ENCODE data around the gene RAB8B. TPM values are rescaled to one million over a fixed set of nuclear protein-coding genes. Genes with fewer than 3 reads are reported as not detected.
A peak's percentile ranks its signal among the peaks of the same experiment; 100 is the strongest.

RAB8B gene
- total and polyA plus RNA-seq, 9 of the 15 experiments (the other 6 are each of a cell fraction or from before 2014, with no cell fraction given), result 7.8 to 32.1 (median 24.2) TPM

- TF ChIP-seq ZBTB9 (CRISPR knock-in tag; IDR thresholded peaks at IDR 0.05), result 0 out of 2 replicates have a peak, but pooled peaks have one; percentile 13
- peak; percentile 83 for TF ChIP-seq CBFA2T2 (conservative IDR thresholded peaks at IDR 0.05)
- TF ChIP-seq SMARCA4 (IDR thresholded peaks at IDR 0.05), result peak; percentile 90
- peak; percentile 91 for TF ChIP-seq DPF2 (IDR thresholded peaks at IDR 0.05)
These were observed 2.7 kb downstream of the RAB8B start (continued) for GRCh38 chr15:63191895-63192618.

DNA sequence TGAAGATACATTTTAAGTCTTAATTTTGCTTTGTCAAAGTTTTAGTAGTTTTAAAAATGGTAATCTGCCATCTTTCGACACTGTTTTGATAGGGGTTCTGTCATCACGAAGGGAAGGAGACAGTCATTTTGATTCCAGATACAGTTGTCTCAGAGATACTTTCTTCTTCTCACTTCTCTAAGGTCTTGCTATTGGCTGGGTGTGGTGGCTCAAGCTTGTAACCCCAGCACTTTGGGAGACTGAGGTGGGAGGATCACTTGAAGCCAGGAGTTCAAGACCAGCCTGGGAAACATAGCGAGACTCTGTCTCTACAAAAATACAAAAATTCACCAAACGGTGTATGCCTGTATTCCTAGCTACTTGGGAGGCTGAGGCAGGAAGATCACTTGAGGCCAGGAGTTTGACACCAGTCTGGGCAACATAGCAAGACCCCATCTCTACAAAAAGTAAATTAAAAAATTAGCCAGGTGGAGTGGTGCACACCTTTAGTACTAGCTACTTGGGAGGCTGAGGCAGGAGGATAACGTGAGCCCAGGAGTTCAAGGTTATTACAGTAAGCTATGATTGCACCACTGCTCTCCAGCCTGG lies 3.3 kb downstream of the RAB8B start:
- Histone ChIP-seq H3K79me2 (ENCODE audit: control insufficient read depth, insufficient read depth, low read length) (peaks cover 83% of the 10 kb centered on the region), H3K36me3 (ENCODE audit: control insufficient read depth, insufficient read depth, low read length) (peaks cover 6% of the 10 kb centered on the region), H4K20me1 (replicated peaks; ENCODE audit: control insufficient read depth, insufficient read depth, low read length) (peaks cover 5% of the 10 kb centered on the region; the same call in 1 of the 2 replicates), H3K9me3 (replicated peaks; ENCODE audit: control insufficient read depth, insufficient read depth, low read depth, low read length) (no peaks in the 10 kb centered on the region), H3K27ac (ENCODE audit: extremely low read depth, low read depth, low read length) (peak overlapping the region; percentile 80), H3K4me3 (no peak overlapping the region), H3K4me1 (replicated peaks in 1 of 2; ENCODE audit: control insufficient read depth in 2 of 2, insufficient read depth in 2 of 2, low read length in 2 of 2) (peaks cover 14 to 64% of the 10 kb centered on the region in 2 experiments), H3K4me2 (ENCODE audit: insufficient read depth, low read length) (peak overlapping the region; percentile 80), H3K9me1 (ENCODE audit: control insufficient read depth, insufficient read depth, low read length) (no peaks in the 10 kb centered on the region), H3K9ac (ENCODE audit: insufficient read depth in 1 of 2, low read depth in 2 of 2, low read length in 2 of 2) (peak overlapping the region; percentile 21 to 87; a peak in 2 of 4 replicates), H3K27me3 (ENCODE audit: control insufficient read depth in 2 of 2, insufficient read depth in 2 of 2, low read length in 2 of 2) (no peaks in the 10 kb centered on the region), H2AFZ (ENCODE audit: low read depth, low read length) (no peak overlapping the region)
- intact Hi-C loops (cut with micrococcal nuclease) (loop anchor here (5.0 kb wide), 2 partner anchors 35 to 85 kb away; partner anchors contain the start of genes APH1B and RPS27L), in situ Hi-C loops (cut with MboI) (no loop called here)
- POLR2A ChIA-PET, result interaction anchor here (0.5 to 4.7 kb wide), 14 partner anchors 10 to 399 kb away, joined by 3 to 36 read pairs (median 4); partner anchors contain the start of gene RPS27L
- no TSS peak for BruUV-seq (replicated peaks)
- WGBS (ENCODE audit: insufficient coverage, low coverage, missing lambda C conversion rate), result 8% methylated on average over 5 of the region's 5 CpGs
- DNase-seq (ENCODE audit: extremely low read depth in 1 of 4, low spot score in 3 of 4) (no peak), ATAC-seq (no peak), FAIRE-seq (no peak)
- CTCF ChIA-PET (ENCODE audit: low intra/inter-chr PET ratio), result no interaction called here
- TF ChIP-seq TCF15 (CRISPR knock-in tag; IDR thresholded peaks at IDR 0.05), result no peak
- TF ChIP-seq SMARCE1 (IDR thresholded peaks at IDR 0.05), result 0 out of 2 replicates have a peak, but pooled peaks have one; percentile 5
- peak; percentile 0 for TF ChIP-seq MEIS2 (IDR thresholded peaks at IDR 0.05; ENCODE audit: partially characterized antibody)
- no peak for TF ChIP-seq ETS1 (conservative IDR thresholded peaks at IDR 0.05; ENCODE audit: control insufficient read depth, low read depth, low read length)
- peak; percentile 43 for TF ChIP-seq RBM25 (IDR thresholded peaks at IDR 0.05; ENCODE audit: low read depth, low read length, severe bottlenecking)
- no peak for TF ChIP-seq SP1 (CRISPR knock-in tag; IDR thresholded peaks at IDR 0.05)
- TF ChIP-seq BCOR (IDR thresholded peaks at IDR 0.05), result peak; percentile 56
- TF ChIP-seq E2F3 (CRISPR knock-in tag; IDR thresholded peaks at IDR 0.05), result no peak
- no peak for TF ChIP-seq ARNT (IDR thresholded peaks at IDR 0.05)
- TF ChIP-seq NRF1 (conservative IDR thresholded peaks at IDR 0.05 in 1 of 2, IDR thresholded peaks at IDR 0.05 in 1 of 2), result no peak
- TF ChIP-seq, protein P1, sequence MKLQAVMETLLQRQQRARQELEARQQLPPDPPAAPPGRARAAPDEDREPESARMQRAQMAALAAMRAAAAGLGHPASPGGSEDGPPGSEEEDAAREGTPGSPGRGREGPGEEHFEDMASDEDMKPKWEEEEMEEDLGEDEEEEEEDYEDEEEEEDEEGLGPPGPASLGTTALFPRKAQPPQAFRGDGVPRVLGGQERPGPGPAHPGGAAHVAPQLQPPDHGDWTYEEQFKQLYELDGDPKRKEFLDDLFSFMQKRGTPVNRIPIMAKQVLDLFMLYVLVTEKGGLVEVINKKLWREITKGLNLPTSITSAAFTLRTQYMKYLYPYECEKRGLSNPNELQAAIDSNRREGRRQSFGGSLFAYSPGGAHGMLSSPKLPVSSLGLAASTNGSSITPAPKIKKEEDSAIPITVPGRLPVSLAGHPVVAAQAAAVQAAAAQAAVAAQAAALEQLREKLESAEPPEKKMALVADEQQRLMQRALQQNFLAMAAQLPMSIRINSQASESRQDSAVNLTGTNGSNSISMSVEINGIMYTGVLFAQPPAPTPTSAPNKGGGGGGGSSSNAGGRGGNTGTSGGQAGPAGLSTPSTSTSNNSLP (IDR thresholded peaks at IDR 0.05; ENCODE audit: borderline replicate concordance, low read depth, low read length), result 0 out of 2 replicates have a peak, but pooled peaks have one; percentile 40
- TF ChIP-seq TFAM (CRISPR knock-in tag; conservative IDR thresholded peaks at IDR 0.05), result no peak
- no peak for TF ChIP-seq SOX6 (IDR thresholded peaks at IDR 0.05)
